Uterus (tissue), 2 donors: ENCODE measurements around the gene TYRO3.

Source experiments
- POLR2A ChIP-seq, 2 donors: fragments of 450-650 bp; IDR thresholded peaks; one replicate each; pipeline ENCODE4 v1.6.1; 2016; ENCODE audit warnings: antibody characterized with exemption in 2 of 2, mild to moderate bottlenecking in 1 of 2, moderate library complexity in 1 of 2
- TF ChIP-seq, protein P1 (sequence below), 4 experiments: fragments of 200-600 bp in 2 of 4; fragments of 450-650 bp in 2 of 4; sonication (generic) in 2 of 4; IDR thresholded peaks; one replicate each; pipeline ENCODE4 v1.5.1; 2016 to 2019; ENCODE audit warnings: antibody characterized with exemption in 4 of 4, mild to moderate bottlenecking in 2 of 4, moderate library complexity in 1 of 4

DNA sequence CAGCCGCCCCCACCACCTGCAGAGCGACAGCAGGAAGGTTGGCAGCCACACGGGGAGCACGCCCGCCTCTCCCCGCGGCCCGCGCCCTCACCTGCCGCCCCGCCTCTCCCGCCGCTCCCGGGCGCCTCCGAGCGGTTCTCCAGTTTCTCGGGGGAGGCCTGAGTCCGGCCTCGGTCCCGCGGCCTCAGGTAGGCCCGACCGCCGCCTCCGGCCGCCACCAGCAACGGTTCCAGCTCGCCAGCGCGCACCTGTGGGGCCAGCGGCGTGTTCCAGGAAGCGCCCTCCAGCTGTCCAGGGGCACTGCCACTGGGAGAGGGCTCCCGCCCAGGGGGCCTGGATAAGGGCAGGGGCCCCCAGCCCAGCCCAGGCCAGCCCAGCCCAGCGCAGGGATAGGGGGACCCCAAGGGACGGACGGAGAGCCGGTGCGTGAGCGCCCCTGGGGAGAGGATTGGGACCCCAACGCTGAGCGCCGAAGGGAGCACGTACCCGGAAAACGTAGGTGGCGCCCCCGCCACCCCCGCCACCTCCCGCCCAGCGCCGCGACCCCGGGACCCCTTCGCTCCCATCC lies 47.6 kb upstream of the TYRO3 start:
- TF ChIP-seq, protein P1, sequence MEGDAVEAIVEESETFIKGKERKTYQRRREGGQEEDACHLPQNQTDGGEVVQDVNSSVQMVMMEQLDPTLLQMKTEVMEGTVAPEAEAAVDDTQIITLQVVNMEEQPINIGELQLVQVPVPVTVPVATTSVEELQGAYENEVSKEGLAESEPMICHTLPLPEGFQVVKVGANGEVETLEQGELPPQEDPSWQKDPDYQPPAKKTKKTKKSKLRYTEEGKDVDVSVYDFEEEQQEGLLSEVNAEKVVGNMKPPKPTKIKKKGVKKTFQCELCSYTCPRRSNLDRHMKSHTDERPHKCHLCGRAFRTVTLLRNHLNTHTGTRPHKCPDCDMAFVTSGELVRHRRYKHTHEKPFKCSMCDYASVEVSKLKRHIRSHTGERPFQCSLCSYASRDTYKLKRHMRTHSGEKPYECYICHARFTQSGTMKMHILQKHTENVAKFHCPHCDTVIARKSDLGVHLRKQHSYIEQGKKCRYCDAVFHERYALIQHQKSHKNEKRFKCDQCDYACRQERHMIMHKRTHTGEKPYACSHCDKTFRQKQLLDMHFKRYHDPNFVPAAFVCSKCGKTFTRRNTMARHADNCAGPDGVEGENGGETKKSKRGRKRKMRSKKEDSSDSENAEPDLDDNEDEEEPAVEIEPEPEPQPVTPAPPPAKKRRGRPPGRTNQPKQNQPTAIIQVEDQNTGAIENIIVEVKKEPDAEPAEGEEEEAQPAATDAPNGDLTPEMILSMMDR (IDR thresholded peaks at IDR 0.05): no peak
- no peak for TF ChIP-seq POLR2A (IDR thresholded peaks at IDR 0.05)
